ENCODE measurements around the gene NUP98.

DNA sequence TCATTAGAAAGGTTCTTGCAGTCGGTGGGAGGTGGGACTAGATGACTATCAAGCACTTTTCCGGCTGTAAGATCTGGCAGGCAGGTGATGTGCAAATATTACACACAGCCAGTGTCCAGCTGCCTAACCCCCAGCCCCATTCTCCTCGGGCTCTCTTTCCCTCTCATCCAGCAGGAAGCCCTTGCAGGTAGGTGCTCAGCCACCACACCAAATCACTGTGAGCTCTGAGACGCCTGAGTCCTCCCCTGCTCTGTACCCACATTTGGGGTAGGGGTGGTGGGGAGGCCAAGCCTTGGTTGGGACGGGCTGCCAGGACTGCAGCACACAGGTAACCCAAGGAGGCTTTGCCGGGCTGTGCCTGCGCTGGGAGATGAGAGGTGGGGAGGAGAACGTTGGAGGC lies 156.2 kb downstream of the NUP98 start:
- TF ChIP-seq, protein P1, sequence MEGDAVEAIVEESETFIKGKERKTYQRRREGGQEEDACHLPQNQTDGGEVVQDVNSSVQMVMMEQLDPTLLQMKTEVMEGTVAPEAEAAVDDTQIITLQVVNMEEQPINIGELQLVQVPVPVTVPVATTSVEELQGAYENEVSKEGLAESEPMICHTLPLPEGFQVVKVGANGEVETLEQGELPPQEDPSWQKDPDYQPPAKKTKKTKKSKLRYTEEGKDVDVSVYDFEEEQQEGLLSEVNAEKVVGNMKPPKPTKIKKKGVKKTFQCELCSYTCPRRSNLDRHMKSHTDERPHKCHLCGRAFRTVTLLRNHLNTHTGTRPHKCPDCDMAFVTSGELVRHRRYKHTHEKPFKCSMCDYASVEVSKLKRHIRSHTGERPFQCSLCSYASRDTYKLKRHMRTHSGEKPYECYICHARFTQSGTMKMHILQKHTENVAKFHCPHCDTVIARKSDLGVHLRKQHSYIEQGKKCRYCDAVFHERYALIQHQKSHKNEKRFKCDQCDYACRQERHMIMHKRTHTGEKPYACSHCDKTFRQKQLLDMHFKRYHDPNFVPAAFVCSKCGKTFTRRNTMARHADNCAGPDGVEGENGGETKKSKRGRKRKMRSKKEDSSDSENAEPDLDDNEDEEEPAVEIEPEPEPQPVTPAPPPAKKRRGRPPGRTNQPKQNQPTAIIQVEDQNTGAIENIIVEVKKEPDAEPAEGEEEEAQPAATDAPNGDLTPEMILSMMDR (IDR thresholded peaks at IDR 0.05; ENCODE audit: extremely low read depth in 1 of 2, insufficient read depth in 1 of 2, low read depth in 1 of 2, low read length in 2 of 2) = no peak
- TF ChIP-seq POLR2A (IDR thresholded peaks at IDR 0.05; ENCODE audit: low read depth, low read length) (no peak), EZH2 (IDR thresholded peaks at IDR 0.05; ENCODE audit: borderline replicate concordance, low read depth, low read length, severe bottlenecking) (no peak), POLR2AphosphoS5 (IDR thresholded peaks at IDR 0.05; ENCODE audit: insufficient read depth, low read depth, low read length) (no peak)

All from endothelial cell of umbilical vein (primary cell).